ENCODE measurements around the gene HPS4.

Gene HPS4

DNA sequence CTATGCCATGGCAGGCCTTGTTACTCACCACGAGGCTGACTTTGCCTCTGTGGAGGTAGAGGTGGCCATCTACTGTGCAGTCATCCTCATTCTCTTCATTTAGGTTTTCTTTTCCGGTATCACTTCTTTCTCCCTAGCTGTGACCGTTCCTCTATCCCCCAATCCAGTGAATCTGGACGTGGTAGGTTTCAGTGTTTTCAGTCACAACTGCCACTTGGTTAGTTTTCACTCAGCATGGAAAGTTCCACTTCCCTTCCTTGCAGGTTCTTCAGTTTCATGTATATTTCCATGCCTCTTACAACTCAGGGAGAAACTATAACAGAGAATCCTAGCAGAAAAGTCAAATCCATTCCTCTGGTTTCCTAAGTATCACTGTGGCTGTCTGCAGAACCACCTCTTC is 1.9 kb downstream of the HPS4 start:
- Histone ChIP-seq H3K36me3 (ENCODE audit: control insufficient read depth, insufficient read depth, low read length) (no peaks in the 10 kb centered on the region; the same call in 1 of the 2 replicates), H3K4me3 (ENCODE audit: low read length) (no peak overlapping the region), H3K4me1 (ENCODE audit: control insufficient read depth, insufficient read depth, low read length) (peaks cover 1% of the 10 kb centered on the region; the same call in 1 of the 2 replicates), H3K27ac (ENCODE audit: low read length) (no peak overlapping the region), H3K9me3 (ENCODE audit: control insufficient read depth, insufficient read depth, low read length) (no peaks in the 10 kb centered on the region), H3K27me3 (ENCODE audit: control insufficient read depth, insufficient read depth, low read length) (no peaks in the 10 kb centered on the region)
- DNase-seq (ENCODE audit: low read depth, low spot score): no peak
- WGBS (ENCODE audit: insufficient coverage, insufficient read length): no CpG with 5 or more reads among the region's 4 CpGs

- Histone ChIP-seq H3K4me3 (ENCODE audit: low read length) (no peak overlapping the region), H3K9me3 (ENCODE audit: control insufficient read depth, insufficient read depth, low read length) (no peaks in the 10 kb centered on the region), H3K36me3 (ENCODE audit: control insufficient read depth, insufficient read depth, low read length) (no peaks in the 10 kb centered on the region; the same call in 1 of the 2 replicates), H3K27ac (ENCODE audit: low read length) (no peak overlapping the region), H3K4me1 (ENCODE audit: control insufficient read depth, insufficient read depth, low read length) (peaks cover 1% of the 10 kb centered on the region; the same call in 1 of the 2 replicates), H3K27me3 (ENCODE audit: control insufficient read depth, insufficient read depth, low read length) (no peaks in the 10 kb centered on the region)
- WGBS (ENCODE audit: insufficient coverage, insufficient read length): no CpG with 5 or more reads among the region's 6 CpGs
- DNase-seq (ENCODE audit: low read depth, low spot score): no peak
These were observed 2.4 kb downstream of the HPS4 start for GRCh38 chr22:26481112-26481693.

DNA sequence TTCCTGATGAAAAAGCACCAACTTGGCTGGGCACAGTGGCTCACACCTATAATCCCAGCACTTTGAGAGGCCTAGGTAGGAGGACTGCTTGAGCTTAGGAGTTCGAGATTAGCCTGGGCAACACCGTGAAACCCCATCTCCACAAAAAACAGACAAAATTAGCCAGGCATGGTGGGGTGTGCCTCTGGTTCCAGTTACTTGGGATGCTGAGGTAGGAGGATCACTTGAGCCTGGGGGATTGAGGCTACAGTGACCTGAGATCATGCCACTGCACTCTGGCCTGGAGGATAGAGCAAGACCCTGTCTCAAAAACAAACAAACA is 3.0 kb downstream of the HPS4 start:
- no peaks in the 10 kb centered on the region for H3K9me3 ChIP-seq (ENCODE audit: control insufficient read depth, insufficient read depth, low read length)
- no peak for DNase-seq (ENCODE audit: low read depth, low spot score)
- no peaks in the 10 kb centered on the region for H3K27me3 ChIP-seq (ENCODE audit: control insufficient read depth, insufficient read depth, low read length)
- no CpG with 5 or more reads among the region's 2 CpGs for WGBS (ENCODE audit: insufficient coverage, insufficient read length)
- peaks cover 1% of the 10 kb centered on the region; the same call in 1 of the 2 replicates for H3K4me1 ChIP-seq (ENCODE audit: control insufficient read depth, insufficient read depth, low read length)
- H3K4me3 ChIP-seq (ENCODE audit: low read length): no peak overlapping the region
- no peaks in the 10 kb centered on the region; the same call in 1 of the 2 replicates for H3K36me3 ChIP-seq (ENCODE audit: control insufficient read depth, insufficient read depth, low read length)
- no peak overlapping the region for H3K27ac ChIP-seq (ENCODE audit: low read length)

DNA sequence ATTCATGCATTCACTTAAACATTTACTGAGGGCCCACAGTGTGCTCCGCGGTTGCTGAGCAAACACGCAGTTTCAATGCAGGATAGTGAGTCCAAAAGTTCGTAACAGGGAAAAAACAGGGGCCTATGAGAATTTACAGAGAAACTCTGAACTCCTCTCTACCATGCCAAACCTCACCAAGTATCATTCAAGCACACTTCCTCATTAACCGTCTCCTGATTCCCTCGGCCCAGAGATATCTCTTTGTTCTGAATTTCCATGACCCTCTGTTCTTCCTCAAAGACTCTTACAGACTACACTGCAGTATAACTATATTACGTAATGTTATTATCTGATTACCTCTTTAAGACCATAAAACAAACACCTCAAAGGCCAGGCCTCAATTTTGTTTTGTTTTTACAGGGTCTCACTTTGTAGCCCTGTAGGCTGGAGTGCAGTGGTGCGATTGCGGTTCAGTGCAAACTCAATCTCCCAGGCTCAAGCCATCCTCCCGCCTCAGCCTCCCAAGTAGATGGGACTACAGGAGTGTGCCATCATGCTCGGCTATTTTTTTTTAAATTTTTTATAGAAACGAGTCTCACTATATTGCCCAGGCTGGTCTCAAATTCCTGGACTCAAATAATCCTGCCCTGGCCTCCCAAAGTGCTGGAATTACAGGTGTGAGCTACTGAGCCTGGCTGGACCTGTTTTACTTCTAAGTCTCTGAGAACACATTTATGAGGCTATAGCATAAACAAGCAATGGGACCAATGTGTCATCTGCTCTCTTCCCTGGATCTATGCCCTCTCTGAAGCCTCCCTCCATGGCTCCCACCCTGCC is 3.6 kb downstream of the HPS4 start:
- H3K4me1 ChIP-seq (ENCODE audit: control insufficient read depth, insufficient read depth, low read length): peaks cover 1% of the 10 kb centered on the region; the same call in 1 of the 2 replicates
- H3K9me3 ChIP-seq (ENCODE audit: control insufficient read depth, insufficient read depth, low read length): no peaks in the 10 kb centered on the region
- no peak for DNase-seq (ENCODE audit: low read depth, low spot score)
- H3K27ac ChIP-seq (ENCODE audit: low read length): no peak overlapping the region
- no peaks in the 10 kb centered on the region for H3K27me3 ChIP-seq (ENCODE audit: control insufficient read depth, insufficient read depth, low read length)
- H3K36me3 ChIP-seq (ENCODE audit: control insufficient read depth, insufficient read depth, low read length): no peaks in the 10 kb centered on the region; the same call in 1 of the 2 replicates
- no CpG with 5 or more reads among the region's 12 CpGs for WGBS (ENCODE audit: insufficient coverage, insufficient read length)
- H3K4me3 ChIP-seq (ENCODE audit: low read length): no peak overlapping the region

GRCh38 chr22:26479043-26479791 is 4.4 kb downstream of the HPS4 start:
- Histone ChIP-seq H3K4me1 (ENCODE audit: control insufficient read depth, insufficient read depth, low read length) (peaks cover 1% of the 10 kb centered on the region; the same call in 1 of the 2 replicates), H3K36me3 (ENCODE audit: control insufficient read depth, insufficient read depth, low read length) (no peaks in the 10 kb centered on the region; the same call in 1 of the 2 replicates), H3K27me3 (ENCODE audit: control insufficient read depth, insufficient read depth, low read length) (no peaks in the 10 kb centered on the region), H3K27ac (ENCODE audit: low read length) (no peak overlapping the region), H3K4me3 (ENCODE audit: low read length) (no peak overlapping the region), H3K9me3 (ENCODE audit: control insufficient read depth, insufficient read depth, low read length) (no peaks in the 10 kb centered on the region)
- no peak for DNase-seq (ENCODE audit: low read depth, low spot score)
- no CpG with 5 or more reads among the region's 12 CpGs for WGBS (ENCODE audit: insufficient coverage, insufficient read length)

DNA sequence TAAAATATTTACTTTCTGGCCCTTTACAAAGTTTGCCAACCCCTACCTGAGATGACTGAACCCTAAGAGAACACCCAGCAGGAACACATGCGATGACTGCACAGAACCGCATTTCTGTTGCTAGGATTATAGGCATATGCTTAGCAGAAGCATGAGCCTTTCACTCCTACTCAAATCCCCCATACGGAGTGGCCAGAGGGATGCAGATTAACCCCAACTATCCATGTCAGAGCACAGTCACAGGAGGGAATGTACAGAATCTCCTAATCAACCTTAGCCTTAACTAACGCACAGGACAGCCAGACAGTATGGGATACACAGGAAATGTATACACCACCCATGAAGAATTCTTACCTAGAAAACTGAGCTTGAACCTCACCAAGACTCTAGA is 6.2 kb downstream of the HPS4 start:
- no CpG with 5 or more reads among the region's 4 CpGs for WGBS (ENCODE audit: insufficient coverage, insufficient read length)
- Histone ChIP-seq H3K27ac (ENCODE audit: low read length) (no peak overlapping the region), H3K9me3 (ENCODE audit: control insufficient read depth, insufficient read depth, low read length) (no peaks in the 10 kb centered on the region), H3K27me3 (ENCODE audit: control insufficient read depth, insufficient read depth, low read length) (no peaks in the 10 kb centered on the region), H3K4me1 (ENCODE audit: control insufficient read depth, insufficient read depth, low read length) (no peaks in the 10 kb centered on the region), H3K4me3 (ENCODE audit: low read length) (no peak overlapping the region), H3K36me3 (ENCODE audit: control insufficient read depth, insufficient read depth, low read length) (no peaks in the 10 kb centered on the region; the same call in 1 of the 2 replicates)
- no peak for DNase-seq (ENCODE audit: low read depth, low spot score)

DNA sequence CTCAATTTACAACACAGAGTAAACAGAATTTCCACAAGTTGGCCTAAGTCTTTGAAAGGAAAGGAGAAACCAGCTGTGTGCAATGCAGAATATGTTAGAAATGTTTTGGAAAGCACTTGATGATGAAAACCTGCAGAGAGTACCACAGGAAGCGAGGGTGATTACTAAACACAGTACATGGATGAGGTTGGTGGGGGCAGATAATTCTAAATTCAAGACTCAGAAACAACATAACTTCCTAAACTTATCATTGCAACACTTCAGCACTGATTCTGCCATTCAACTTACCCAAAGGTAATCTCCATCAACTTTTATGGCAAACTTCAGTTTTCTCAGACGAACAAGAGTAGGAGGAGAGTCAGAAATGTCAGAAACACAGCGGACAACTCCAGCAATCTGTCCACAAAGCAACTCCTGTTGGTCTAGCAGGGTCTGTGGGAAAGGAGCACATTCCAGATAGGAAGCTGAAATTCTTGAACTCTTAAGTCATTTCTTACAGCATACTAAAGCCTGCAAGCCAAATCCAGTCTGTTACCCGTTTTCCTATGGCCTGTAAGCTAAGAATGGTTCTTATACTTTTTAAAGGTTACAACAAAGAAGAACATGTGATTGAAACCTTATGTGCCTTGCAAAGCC is 6.8 kb downstream of the HPS4 start:
- H3K4me3 ChIP-seq (ENCODE audit: low read length): no peak overlapping the region
- no peaks in the 10 kb centered on the region for H3K4me1 ChIP-seq (ENCODE audit: control insufficient read depth, insufficient read depth, low read length)
- WGBS (ENCODE audit: insufficient coverage, insufficient read length): no CpG with 5 or more reads among the region's 4 CpGs
- no peaks in the 10 kb centered on the region for H3K27me3 ChIP-seq (ENCODE audit: control insufficient read depth, insufficient read depth, low read length)
- no peak overlapping the region for H3K27ac ChIP-seq (ENCODE audit: low read length)
- no peaks in the 10 kb centered on the region for H3K9me3 ChIP-seq (ENCODE audit: control insufficient read depth, insufficient read depth, low read length)
- DNase-seq (ENCODE audit: low read depth, low spot score): no peak
- H3K36me3 ChIP-seq (ENCODE audit: control insufficient read depth, insufficient read depth, low read length): no peaks in the 10 kb centered on the region; the same call in 1 of the 2 replicates

DNA sequence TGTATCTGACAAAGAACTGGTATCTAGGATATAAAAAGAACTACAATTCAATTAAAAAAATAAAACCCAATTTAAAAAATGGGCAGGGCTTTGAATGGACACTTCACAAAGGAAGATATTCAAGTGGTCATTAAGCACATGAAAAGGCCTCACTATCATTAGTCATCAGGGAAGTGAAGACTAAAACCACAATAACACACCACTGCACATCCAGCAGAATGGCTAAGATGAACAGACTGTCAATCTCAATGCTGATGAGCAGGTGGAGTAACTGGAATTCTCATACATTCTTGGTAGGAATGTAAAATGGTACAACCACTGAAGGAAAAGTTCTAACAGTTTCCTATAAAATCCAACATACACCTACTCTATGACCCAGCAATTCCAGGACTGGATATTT is 8.9 kb downstream of the HPS4 start:
- H3K4me3 ChIP-seq (ENCODE audit: low read length): no peak overlapping the region
- peaks cover 15% of the 10 kb centered on the region; the same call in 1 of the 2 replicates for H3K36me3 ChIP-seq (ENCODE audit: control insufficient read depth, insufficient read depth, low read length)
- no peak overlapping the region for H3K27ac ChIP-seq (ENCODE audit: low read length)
- DNase-seq (ENCODE audit: low read depth, low spot score): no peak
- H3K9me3 ChIP-seq (ENCODE audit: control insufficient read depth, insufficient read depth, low read length): no peaks in the 10 kb centered on the region
- H3K4me1 ChIP-seq (ENCODE audit: control insufficient read depth, insufficient read depth, low read length): no peaks in the 10 kb centered on the region
- no peaks in the 10 kb centered on the region for H3K27me3 ChIP-seq (ENCODE audit: control insufficient read depth, insufficient read depth, low read length)

DNA sequence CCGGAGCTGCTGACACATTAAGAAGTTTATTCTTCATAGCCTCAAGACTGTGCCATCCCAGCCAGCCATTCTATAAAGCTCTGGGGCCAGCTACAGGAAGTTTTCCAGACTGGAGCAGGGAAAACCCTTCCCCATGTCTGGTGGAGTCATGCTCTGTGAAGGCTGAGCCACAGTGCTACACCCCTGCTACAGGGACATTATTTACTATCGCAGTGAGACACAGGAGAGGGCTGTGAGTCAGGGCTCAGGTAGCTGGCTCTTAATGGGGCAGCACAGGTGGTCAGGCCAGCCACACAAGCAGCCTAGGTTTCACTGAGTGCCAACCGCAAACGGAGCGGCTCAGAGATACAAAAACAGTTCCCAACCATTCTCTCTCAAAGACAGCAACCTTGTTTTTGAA is 12.1 kb downstream of the HPS4 start:
- H3K9me3 ChIP-seq (ENCODE audit: control insufficient read depth, insufficient read depth, low read length): no peaks in the 10 kb centered on the region
- no CpG with 5 or more reads among the region's 5 CpGs for WGBS (ENCODE audit: insufficient coverage, insufficient read length)
- H3K27ac ChIP-seq (ENCODE audit: low read length): no peak overlapping the region
- no peaks in the 10 kb centered on the region for H3K4me1 ChIP-seq (ENCODE audit: control insufficient read depth, insufficient read depth, low read length)
- H3K27me3 ChIP-seq (ENCODE audit: control insufficient read depth, insufficient read depth, low read length): no peaks in the 10 kb centered on the region
- H3K36me3 ChIP-seq (ENCODE audit: control insufficient read depth, insufficient read depth, low read length): peaks cover 18% of the 10 kb centered on the region; the same call in 1 of the 2 replicates
- DNase-seq (ENCODE audit: low read depth, low spot score): no peak
- H3K4me3 ChIP-seq (ENCODE audit: low read length): no peak overlapping the region

- no CpG with 5 or more reads among the region's 2 CpGs for WGBS (ENCODE audit: insufficient coverage, insufficient read length)
- no peak for DNase-seq (ENCODE audit: low read depth, low spot score)
- Histone ChIP-seq H3K27ac (ENCODE audit: low read length) (no peak overlapping the region), H3K4me1 (ENCODE audit: control insufficient read depth, insufficient read depth, low read length) (no peaks in the 10 kb centered on the region), H3K27me3 (ENCODE audit: control insufficient read depth, insufficient read depth, low read length) (no peaks in the 10 kb centered on the region), H3K4me3 (ENCODE audit: low read length) (no peak overlapping the region), H3K36me3 (ENCODE audit: control insufficient read depth, insufficient read depth, low read length) (peaks cover 23% of the 10 kb centered on the region; the same call in 1 of the 2 replicates), H3K9me3 (ENCODE audit: control insufficient read depth, insufficient read depth, low read length) (no peaks in the 10 kb centered on the region)
These were observed 12.8 kb downstream of the HPS4 start for GRCh38 chr22:26470807-26471206.

Data from iPS DF 6.9 (cell line).